Peyer's patch (tissue), 4 donors: ENCODE measurements around the gene DPYD.

Experiments
- POLR2A ChIP-seq, 2 donors: fragments of 450-650 bp; IDR thresholded peaks; one replicate each; pipeline ENCODE4 v1.5.1; 2017; ENCODE audit warnings: antibody characterized with exemption in 2 of 2, mild to moderate bottlenecking in 2 of 2, moderate library complexity in 2 of 2
- TF ChIP-seq, protein P1 (sequence below), 6 experiments: fragments of 450-650 bp in 4 of 6; fragments of 200-600 bp in 2 of 6; sonication (generic) in 1 of 6; IDR thresholded peaks; one replicate each; pipeline ENCODE4 v1.5.1; 2017 to 2019; ENCODE audit warnings: antibody characterized with exemption in 6 of 6, mild to moderate bottlenecking in 3 of 6, moderate library complexity in 1 of 6

DNA sequence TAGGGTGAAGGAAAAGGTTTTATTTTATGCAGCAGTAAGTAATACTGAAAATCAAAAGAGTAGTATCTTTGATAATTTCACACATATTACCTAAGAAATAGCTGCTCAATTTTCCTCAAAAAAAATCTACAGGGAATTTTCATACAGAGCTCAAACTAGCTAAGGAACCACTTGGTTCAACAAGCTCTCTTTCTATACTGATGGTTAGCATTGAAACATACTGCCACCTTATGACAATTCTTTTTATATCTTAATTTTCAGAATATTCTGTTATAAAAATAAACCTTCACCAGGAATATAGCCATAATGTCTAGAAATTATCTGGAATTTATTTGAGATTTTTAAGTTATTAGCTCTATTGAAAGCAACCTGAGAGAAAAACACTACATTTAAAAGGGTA lies 142.1 kb downstream of the DPYD start:
- TF ChIP-seq, protein P1, sequence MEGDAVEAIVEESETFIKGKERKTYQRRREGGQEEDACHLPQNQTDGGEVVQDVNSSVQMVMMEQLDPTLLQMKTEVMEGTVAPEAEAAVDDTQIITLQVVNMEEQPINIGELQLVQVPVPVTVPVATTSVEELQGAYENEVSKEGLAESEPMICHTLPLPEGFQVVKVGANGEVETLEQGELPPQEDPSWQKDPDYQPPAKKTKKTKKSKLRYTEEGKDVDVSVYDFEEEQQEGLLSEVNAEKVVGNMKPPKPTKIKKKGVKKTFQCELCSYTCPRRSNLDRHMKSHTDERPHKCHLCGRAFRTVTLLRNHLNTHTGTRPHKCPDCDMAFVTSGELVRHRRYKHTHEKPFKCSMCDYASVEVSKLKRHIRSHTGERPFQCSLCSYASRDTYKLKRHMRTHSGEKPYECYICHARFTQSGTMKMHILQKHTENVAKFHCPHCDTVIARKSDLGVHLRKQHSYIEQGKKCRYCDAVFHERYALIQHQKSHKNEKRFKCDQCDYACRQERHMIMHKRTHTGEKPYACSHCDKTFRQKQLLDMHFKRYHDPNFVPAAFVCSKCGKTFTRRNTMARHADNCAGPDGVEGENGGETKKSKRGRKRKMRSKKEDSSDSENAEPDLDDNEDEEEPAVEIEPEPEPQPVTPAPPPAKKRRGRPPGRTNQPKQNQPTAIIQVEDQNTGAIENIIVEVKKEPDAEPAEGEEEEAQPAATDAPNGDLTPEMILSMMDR (IDR thresholded peaks at IDR 0.05), result peak in 2 of 6 experiments; percentile 2 to 23
- no peak for TF ChIP-seq POLR2A (IDR thresholded peaks at IDR 0.05)
